GM12801 (cell line): ENCODE data around the gene RGS7.

Source experiments
- CTCF ChIP-seq: IDR thresholded peaks from one replicate; pipeline ENCODE4 v1.5.1; 2011; ENCODE audit warnings: control low read depth; ENCODE audit not compliant: insufficient read length; ENCODE audit errors: extremely low read depth

Gene RGS7

GRCh38 chr1:240941701-240942370, 415.2 kb downstream of the RGS7 start:
- TF ChIP-seq CTCF: no peak

GRCh38 chr1:240936911-240937668, 419.9 kb downstream of the RGS7 start:
- TF ChIP-seq CTCF: no peak

GRCh38 chr1:240935920-240936319, 421.1 kb downstream of the RGS7 start:
- TF ChIP-seq CTCF: no peak

- no peak for TF ChIP-seq CTCF
Observed at GRCh38 chr1:240931031-240931430, 426.0 kb downstream of the RGS7 start.

GRCh38 chr1:240928265-240928664, 428.7 kb downstream of the RGS7 start:
- TF ChIP-seq CTCF: no peak

- no peak for TF ChIP-seq CTCF
Observed at GRCh38 chr1:240927821-240928220, 429.2 kb downstream of the RGS7 start.

- TF ChIP-seq CTCF: no peak
Observed at GRCh38 chr1:240925273-240925672, 431.7 kb downstream of the RGS7 start.
